ENCODE measurements around the gene CCDC150. TPM values are rescaled to one million over a fixed set of nuclear protein-coding genes. Genes with fewer than 3 reads are reported as not detected.
"Not testable (repeated sequence)": the region's sequence is repeated elsewhere in the genome, so short reads cannot be mapped to it uniquely, and the experiment has no call there.

Gene CCDC150
- total RNA-seq, 3 donors from 2014 or later: 2.1 to 5.3 (median 3.1) TPM

- no peak overlapping the region for H3K4me3 ChIP-seq
- intact Hi-C loops (cut with DNase I, micrococcal nuclease): no loop called here
- no peaks in the 10 kb centered on the region for H3K4me1 ChIP-seq (ENCODE audit: low read depth)
- ATAC-seq (no peak), DNase-seq (no peak)
- H3K9me3 ChIP-seq: no peaks in the 10 kb centered on the region
- no peak for TF ChIP-seq CTCF (IDR thresholded peaks at IDR 0.05)
- no peaks in the 10 kb centered on the region for H3K36me3 ChIP-seq (ENCODE audit: low read depth)
Observed at GRCh38 chr2:196725882-196726281, 86.4 kb downstream of the CCDC150 start.

- H3K4me3 ChIP-seq: no peak overlapping the region
- intact Hi-C loops (cut with DNase I, micrococcal nuclease): no loop called here
- H3K4me1 ChIP-seq (ENCODE audit: low read depth): no peaks in the 10 kb centered on the region
- H3K9me3 ChIP-seq: no peaks in the 10 kb centered on the region
- DNase-seq (no peak), ATAC-seq (peak; percentile 74)
- TF ChIP-seq CTCF (IDR thresholded peaks at IDR 0.05): no peak
- H3K36me3 ChIP-seq (ENCODE audit: low read depth): no peaks in the 10 kb centered on the region
Observed at GRCh38 chr2:196729418-196729817, 89.9 kb downstream of the CCDC150 start.

GRCh38 chr2:196736646-196737045 is 97.1 kb downstream of the CCDC150 start:
- H3K4me3 ChIP-seq; ATAC-seq; DNase-seq; H3K4me1 ChIP-seq (ENCODE audit: low read depth); H3K9me3 ChIP-seq; intact Hi-C loops (cut with DNase I, micrococcal nuclease); H3K36me3 ChIP-seq (ENCODE audit: low read depth): not testable (repeated sequence)

- intact Hi-C loops (cut with DNase I, micrococcal nuclease): no loop called here
- ATAC-seq: no peak
Observed at GRCh38 chr2:196737046-196737445, 97.5 kb downstream of the CCDC150 start.

GRCh38 chr2:196739031-196739430 is 99.5 kb downstream of the CCDC150 start:
- intact Hi-C loops (cut with DNase I, micrococcal nuclease): no loop called here
- ATAC-seq: no peak
- H3K4me1 ChIP-seq (ENCODE audit: low read depth): no peaks in the 10 kb centered on the region
- no peaks in the 10 kb centered on the region for H3K36me3 ChIP-seq (ENCODE audit: low read depth)
- no peak overlapping the region for H3K4me3 ChIP-seq
- no peak for TF ChIP-seq CTCF (IDR thresholded peaks at IDR 0.05)
- no peaks in the 10 kb centered on the region for H3K9me3 ChIP-seq
- no peak for DNase-seq

More at GRCh38 chr2:196737046-196737445, 97.5 kb downstream of the CCDC150 start:
- no peak for DNase-seq
- no peak for TF ChIP-seq CTCF (IDR thresholded peaks at IDR 0.05)
- no peaks in the 10 kb centered on the region for H3K4me1 ChIP-seq (ENCODE audit: low read depth)
- H3K9me3 ChIP-seq: no peaks in the 10 kb centered on the region
- no peaks in the 10 kb centered on the region for H3K36me3 ChIP-seq (ENCODE audit: low read depth)
- no peak overlapping the region for H3K4me3 ChIP-seq

- ATAC-seq: no peak
- Histone ChIP-seq H3K9me3 (no peaks in the 10 kb centered on the region), H3K36me3 (ENCODE audit: low read depth) (no peaks in the 10 kb centered on the region), H3K4me3 (no peak overlapping the region), H3K4me1 (ENCODE audit: low read depth) (no peaks in the 10 kb centered on the region)
- no peak for DNase-seq
- intact Hi-C loops (cut with DNase I, micrococcal nuclease): no loop called here
- TF ChIP-seq CTCF (IDR thresholded peaks at IDR 0.05): no peak
Observed at GRCh38 chr2:196742216-196742615, 102.7 kb downstream of the CCDC150 start.
